Muscle of leg (tissue), 11 donors: ENCODE results near the gene MEOX1. TPM values are rescaled to one million over a fixed set of nuclear protein-coding genes. Genes with fewer than 3 reads are reported as not detected.

ENCODE experiments used
- DNase-seq: peaks from one replicate; pipeline ENCODE4 v3.0.0; 2013
- H3K27ac ChIP-seq: one replicate; pipeline ENCODE4 v1.5.1; 2013; ENCODE audit warnings: mild to moderate bottlenecking, low read length, control low read depth
- H3K27me3 ChIP-seq: one replicate; pipeline ENCODE4 v1.6.1; 2013; ENCODE audit warnings: low read length; ENCODE audit not compliant: control insufficient read depth, insufficient read depth
- H3K36me3 ChIP-seq: one replicate; pipeline ENCODE4 v1.6.1; 2013; ENCODE audit warnings: low read length; ENCODE audit not compliant: control insufficient read depth, insufficient read depth
- H3K4me1 ChIP-seq: one replicate; pipeline ENCODE4 v1.6.1; 2013; ENCODE audit warnings: low read length; ENCODE audit not compliant: control insufficient read depth, insufficient read depth
- H3K4me3 ChIP-seq: one replicate; pipeline ENCODE4 v1.5.1; 2013; ENCODE audit warnings: low read length, control low read depth
- H3K9me3 ChIP-seq: replicated peaks from 2 replicates; pipeline ENCODE4 v1.6.1; 2013; ENCODE audit warnings: low read depth, low read length; ENCODE audit not compliant: control insufficient read depth
- WGBS: methylation state at CpG from one replicate; pipeline ENCODE4 v1.1.5; 2013; ENCODE audit warnings: missing lambda C conversion rate; ENCODE audit not compliant: insufficient coverage; 5-methylcytosine and 5-hydroxymethylcytosine counted together
- polyA plus RNA-seq, 8 donors: library from polyadenylated mRNA; unstranded; fragments of 120-200 nt; gene quantifications; one replicate each; pipeline versions ENCODE4 v1.2.1 to v1.2.3, GENCODE V29; 2013; ENCODE audit warnings: inconsistent platforms in 1 of 8, low replicate concordance in 1 of 8; ENCODE audit not compliant: insufficient read length in 8 of 8, insufficient read depth in 1 of 8
- total RNA-seq: library from RNA; stranded (reverse); fragments of 120-200 nt; gene quantifications from one replicate; pipeline ENCODE4 v1.2.4, GENCODE V29; 2013

Gene MEOX1
- total and polyA plus RNA-seq, 9 donors = 6.9 to 23.2 (median 13.7) TPM

- WGBS = 27% methylated on average over 4 of the region's 7 CpGs
- H3K36me3 ChIP-seq = no peaks in the 10 kb centered on the region
- peaks cover 42% of the 10 kb centered on the region for H3K4me1 ChIP-seq
- no peak overlapping the region for H3K4me3 ChIP-seq
- H3K27me3 ChIP-seq = peaks cover 3% of the 10 kb centered on the region
- H3K27ac ChIP-seq = peak overlapping the region; percentile 85
- H3K9me3 ChIP-seq = no peaks in the 10 kb centered on the region
- DNase-seq = peak; percentile 71
These were observed 20.3 kb downstream of the MEOX1 start for GRCh38 chr17:43641416-43641815.

DNA sequence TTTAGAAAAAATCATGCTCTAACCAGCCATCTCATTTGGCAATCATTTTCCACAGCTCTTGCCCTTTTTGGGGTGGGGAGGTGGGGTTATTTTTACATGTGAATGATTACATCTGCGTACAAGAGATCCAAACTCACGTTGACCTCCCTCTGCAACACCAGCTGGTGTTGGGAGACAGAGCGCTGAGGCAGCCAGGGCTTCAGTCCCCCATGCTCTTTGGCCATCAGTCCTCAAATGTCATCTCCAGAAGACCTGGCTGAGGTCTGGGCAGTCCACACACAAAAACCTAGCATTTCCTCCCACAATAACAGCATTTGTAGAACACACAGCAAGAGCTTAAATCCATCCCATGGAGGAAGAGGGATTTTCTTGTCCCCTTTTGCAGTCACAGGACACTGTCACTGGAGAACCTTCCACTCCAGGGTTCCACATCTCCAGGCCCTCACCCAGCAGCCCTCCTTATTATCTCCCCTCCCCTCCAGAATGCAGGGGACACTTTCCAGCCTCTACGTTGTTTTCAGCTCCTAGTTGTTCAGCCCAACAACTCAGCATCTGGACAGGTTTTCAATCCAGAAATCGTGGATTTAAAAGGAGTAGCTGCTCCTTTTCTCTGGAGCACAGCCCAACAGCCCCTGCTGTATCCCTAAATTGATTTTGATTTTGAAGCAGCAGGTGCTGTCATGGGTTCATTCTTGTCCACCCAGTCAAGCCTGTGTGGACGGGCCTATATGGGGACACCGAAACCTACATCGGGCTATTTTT lies 21.1 kb downstream of the MEOX1 start:
- peak; percentile 89 for DNase-seq
- peak overlapping the region; percentile 85 for H3K27ac ChIP-seq
- peaks cover 2% of the 10 kb centered on the region for H3K27me3 ChIP-seq
- WGBS = 6% methylated on average over 2 of the region's 8 CpGs
- no peak overlapping the region for H3K4me3 ChIP-seq
- no peaks in the 10 kb centered on the region for H3K9me3 ChIP-seq
- H3K4me1 ChIP-seq = peaks cover 37% of the 10 kb centered on the region
- no peaks in the 10 kb centered on the region for H3K36me3 ChIP-seq

GRCh38 chr17:43637563-43638323 lies 24.0 kb downstream of the MEOX1 start:
- peaks cover 50% of the 10 kb centered on the region for H3K4me1 ChIP-seq
- no peak overlapping the region for H3K4me3 ChIP-seq
- no peaks in the 10 kb centered on the region for H3K9me3 ChIP-seq
- peak; percentile 65 for DNase-seq
- no peak overlapping the region for H3K27ac ChIP-seq
- H3K36me3 ChIP-seq = no peaks in the 10 kb centered on the region
- WGBS = 59% methylated on average over 10 of the region's 13 CpGs
- H3K27me3 ChIP-seq = no peaks in the 10 kb centered on the region

DNA sequence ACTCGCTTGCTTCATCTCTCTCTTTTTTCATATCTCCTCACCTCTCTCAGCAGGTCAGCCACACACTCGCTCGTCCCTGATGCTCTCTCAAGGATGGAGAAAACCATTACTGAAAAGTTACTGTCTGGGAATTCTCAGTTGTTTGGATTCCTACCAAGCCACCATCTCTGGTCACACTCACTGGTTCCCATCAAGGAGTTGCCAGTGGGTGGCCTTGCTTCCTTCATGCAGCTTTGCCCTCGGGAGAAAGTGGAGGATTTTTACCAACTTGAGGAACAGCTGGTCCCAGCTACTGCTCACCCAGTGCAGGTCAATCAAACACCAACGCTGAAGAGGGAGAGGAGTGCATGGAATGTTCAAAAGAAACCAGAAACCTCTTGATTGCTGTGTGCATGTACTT lies 25.3 kb downstream of the MEOX1 start:
- H3K27ac ChIP-seq = no peak overlapping the region
- no peak overlapping the region for H3K4me3 ChIP-seq
- H3K27me3 ChIP-seq = no peaks in the 10 kb centered on the region
- H3K4me1 ChIP-seq = peaks cover 53% of the 10 kb centered on the region
- H3K9me3 ChIP-seq = no peaks in the 10 kb centered on the region
- no peaks in the 10 kb centered on the region for H3K36me3 ChIP-seq
- DNase-seq = no peak
- WGBS = no CpG with 5 or more reads among the region's 5 CpGs

DNA sequence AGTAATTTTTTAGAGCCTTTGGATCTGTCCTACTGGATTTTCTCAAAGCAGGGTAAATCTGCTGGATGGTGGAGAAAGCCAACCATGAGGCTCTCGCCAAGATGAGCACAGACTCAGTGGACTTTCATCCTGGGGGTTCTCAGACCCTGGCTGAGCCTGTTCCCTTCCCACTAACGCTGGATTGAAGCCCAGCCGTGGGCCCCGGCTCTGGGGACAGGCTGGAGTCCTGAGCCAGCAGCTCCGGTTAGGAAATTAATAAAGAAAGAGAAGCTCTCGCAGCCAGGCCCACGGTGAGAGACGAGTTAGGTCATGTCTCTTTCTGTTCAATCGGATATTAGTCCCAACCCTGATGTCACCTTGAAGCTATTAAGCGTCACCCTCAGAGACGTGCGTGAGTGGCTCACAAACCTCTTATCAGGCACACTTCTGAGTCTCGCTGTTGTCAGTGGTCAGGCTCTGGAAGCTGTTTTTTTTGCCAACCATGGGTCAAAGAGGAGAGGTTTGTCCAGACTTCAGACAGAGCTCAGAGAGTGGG lies 27.1 kb downstream of the MEOX1 start:
- Histone ChIP-seq H3K27ac (peak overlapping the region; percentile 67), H3K36me3 (no peaks in the 10 kb centered on the region), H3K4me3 (no peak overlapping the region), H3K9me3 (no peaks in the 10 kb centered on the region), H3K4me1 (peaks cover 42% of the 10 kb centered on the region), H3K27me3 (no peaks in the 10 kb centered on the region)
- peak; percentile 77 for DNase-seq
- WGBS = 15% methylated on average over 10 of the region's 13 CpGs

GRCh38 chr17:43632221-43632620 lies 29.5 kb downstream of the MEOX1 start:
- WGBS = no CpG with 5 or more reads among the region's 10 CpGs

GRCh38 chr17:43631429-43631828 lies 30.3 kb downstream of the MEOX1 start:
- DNase-seq = no peak
- peaks cover 3% of the 10 kb centered on the region for H3K27me3 ChIP-seq
- no peaks in the 10 kb centered on the region for H3K9me3 ChIP-seq
- H3K36me3 ChIP-seq = no peaks in the 10 kb centered on the region
- no peak overlapping the region for H3K27ac ChIP-seq
- no peak overlapping the region for H3K4me3 ChIP-seq
- WGBS = 17% methylated on average over 1 of the region's 7 CpGs
- peaks cover 37% of the 10 kb centered on the region for H3K4me1 ChIP-seq

More at GRCh38 chr17:43632221-43632620, 29.5 kb downstream of the MEOX1 start:
- H3K27me3 ChIP-seq = peaks cover 3% of the 10 kb centered on the region
- peaks cover 40% of the 10 kb centered on the region for H3K4me1 ChIP-seq
- H3K27ac ChIP-seq = no peak overlapping the region
- H3K4me3 ChIP-seq = no peak overlapping the region
- no peak for DNase-seq
- H3K36me3 ChIP-seq = no peaks in the 10 kb centered on the region
- no peaks in the 10 kb centered on the region for H3K9me3 ChIP-seq

DNA sequence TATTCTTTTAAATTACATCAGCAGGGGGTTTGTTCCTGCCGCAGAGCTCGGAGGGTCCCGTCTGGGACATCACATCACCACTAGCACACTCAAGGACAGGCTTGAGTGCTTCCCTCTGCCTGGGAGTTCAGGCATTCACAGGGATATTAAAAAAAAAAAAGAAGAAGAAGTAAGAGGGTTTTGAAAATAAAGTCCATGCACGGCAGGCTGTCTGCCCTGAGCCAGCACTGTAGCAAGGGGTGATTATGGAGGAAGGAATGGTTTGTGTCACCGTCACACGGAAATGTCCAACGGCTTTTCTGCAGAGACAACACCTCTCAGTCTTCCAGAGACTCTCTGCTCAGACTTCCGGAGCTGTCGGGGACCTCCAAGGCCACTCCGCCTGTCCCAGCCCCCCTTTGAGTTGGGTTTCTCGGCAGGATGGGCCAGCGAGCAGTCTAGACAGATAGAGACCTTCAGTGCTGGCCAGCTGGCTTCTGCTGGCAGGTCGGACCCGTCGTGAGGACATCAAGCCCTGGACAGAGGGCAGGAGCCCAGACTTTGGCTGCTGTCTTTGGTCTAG lies 33.6 kb downstream of the MEOX1 start:
- no peaks in the 10 kb centered on the region for H3K9me3 ChIP-seq
- H3K27ac ChIP-seq = no peak overlapping the region
- peaks cover 3% of the 10 kb centered on the region for H3K27me3 ChIP-seq
- H3K4me3 ChIP-seq = no peak overlapping the region
- peaks cover 24% of the 10 kb centered on the region for H3K4me1 ChIP-seq
- H3K36me3 ChIP-seq = no peaks in the 10 kb centered on the region
- DNase-seq = no peak
- 21% methylated on average over 9 of the region's 15 CpGs for WGBS

DNA sequence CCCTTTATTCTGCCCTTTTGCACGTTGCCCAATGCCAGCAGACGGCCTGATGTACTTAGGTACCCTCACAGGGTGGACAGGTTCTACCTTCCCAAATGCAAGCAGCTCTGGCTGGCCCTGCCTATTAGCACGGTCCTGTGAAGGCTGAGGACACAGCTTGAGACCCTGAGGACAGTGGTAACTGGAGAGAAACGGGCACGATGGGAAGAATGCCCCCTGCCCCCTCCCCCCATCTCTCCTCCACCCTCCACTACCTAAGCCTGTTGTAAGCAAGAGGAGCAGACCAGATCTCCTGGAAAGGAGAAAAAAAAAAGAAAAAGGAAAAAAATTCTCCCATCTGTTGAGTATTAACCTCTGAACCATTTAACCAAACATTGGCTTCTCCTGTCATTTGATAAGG lies 34.1 kb downstream of the MEOX1 start:
- DNase-seq = no peak
- Histone ChIP-seq H3K36me3 (no peaks in the 10 kb centered on the region), H3K9me3 (no peaks in the 10 kb centered on the region), H3K4me3 (no peak overlapping the region), H3K27ac (no peak overlapping the region), H3K4me1 (peaks cover 20% of the 10 kb centered on the region), H3K27me3 (peaks cover 3% of the 10 kb centered on the region)
- 70% methylated on average over 2 of the region's 5 CpGs for WGBS

- Histone ChIP-seq H3K9me3 (no peaks in the 10 kb centered on the region), H3K27me3 (peaks cover 3% of the 10 kb centered on the region), H3K36me3 (no peaks in the 10 kb centered on the region), H3K4me1 (peaks cover 8% of the 10 kb centered on the region), H3K4me3 (no peak overlapping the region), H3K27ac (no peak overlapping the region)
- WGBS = no CpG with 5 or more reads among the region's 3 CpGs
- no peak for DNase-seq
These were observed 35.7 kb downstream of the MEOX1 start for GRCh38 chr17:43626023-43626422.
